Measurements from ENCODE around the gene BCAS3.
"Not testable (repeated sequence)": the region's sequence is repeated elsewhere in the genome, so short reads cannot be mapped to it uniquely, and the experiment has no call there.

BCAS3 gene

DNA sequence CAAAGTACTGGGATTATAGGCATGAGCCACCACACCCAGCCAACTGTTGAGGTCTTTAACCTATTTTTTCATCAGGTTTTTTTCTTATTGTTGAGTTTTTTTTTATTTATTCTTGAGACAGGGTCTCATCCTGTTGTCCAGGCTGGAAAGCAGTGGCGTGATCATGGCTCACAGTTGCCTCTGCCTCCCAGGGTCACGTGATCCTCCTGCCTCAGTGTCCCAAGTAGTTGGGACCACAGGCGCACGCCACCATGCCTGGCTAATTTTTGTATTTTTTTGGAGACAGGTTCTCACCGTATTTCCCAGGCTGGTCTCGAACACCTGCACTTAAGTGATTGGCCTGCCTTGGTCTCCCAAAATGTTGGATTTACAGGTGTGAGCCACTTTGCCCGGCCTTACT lies 95.9 kb downstream of the BCAS3 start:
- Mint-ChIP-seq H3K4me1 (peaks cover 10% of the 10 kb centered on the region), H3K27ac (no peak overlapping the region), H3K9me3 (no peaks in the 10 kb centered on the region), H3K4me3 (no peak overlapping the region), H3K27me3 (no peaks in the 10 kb centered on the region), H3K36me3 (peaks cover 7% of the 10 kb centered on the region)
- ATAC-seq, result no peak

DNA sequence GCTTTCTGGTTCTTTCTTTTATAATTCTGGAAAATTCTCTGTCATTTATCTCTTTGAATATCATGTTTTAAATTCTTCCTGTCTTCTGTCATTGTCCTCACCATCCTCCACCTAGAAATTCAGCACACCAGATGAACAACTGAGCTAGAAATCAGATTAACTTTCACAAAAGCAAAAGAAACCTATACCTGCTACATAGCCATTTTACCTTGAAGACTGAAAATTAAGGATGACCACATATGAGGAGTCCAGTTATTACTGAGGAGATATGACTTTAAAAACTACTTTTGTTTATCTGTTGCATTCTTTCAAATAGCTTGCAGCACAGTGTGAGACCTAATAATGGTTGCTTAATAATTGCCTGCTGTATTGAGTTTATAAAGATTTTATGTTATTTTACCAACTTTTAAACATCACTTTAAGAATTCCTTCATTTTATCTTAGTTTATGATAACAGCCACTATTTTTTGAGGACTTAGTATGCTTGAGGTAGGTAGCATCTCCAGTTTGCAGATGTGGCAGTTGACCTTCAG lies 104.3 kb downstream of the BCAS3 start:
- Mint-ChIP-seq H3K27me3 (no peaks in the 10 kb centered on the region), H3K36me3 (no peaks in the 10 kb centered on the region), H3K4me3 (no peak overlapping the region), H3K4me1 (no peaks in the 10 kb centered on the region), H3K9me3 (no peaks in the 10 kb centered on the region), H3K27ac (no peak overlapping the region)
- no peak for ATAC-seq

DNA sequence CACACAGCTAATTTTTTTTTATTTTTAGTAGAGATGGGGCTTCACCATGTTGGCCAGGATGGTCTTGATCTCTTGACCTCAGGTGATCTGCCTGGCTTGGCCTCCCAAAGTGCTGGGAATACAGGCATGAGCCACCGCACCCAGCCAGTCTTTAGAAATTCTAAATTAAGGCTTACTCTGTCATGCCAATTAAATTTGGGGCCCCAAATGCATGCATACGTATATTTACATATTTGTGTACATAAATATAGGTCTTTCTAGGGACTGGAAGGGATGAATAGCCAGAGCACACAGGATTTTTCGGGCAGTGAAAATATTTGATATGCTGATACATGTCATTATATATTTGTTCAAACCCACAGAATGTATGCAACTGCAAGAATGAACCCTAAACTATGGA lies 105.1 kb downstream of the BCAS3 start:
- Mint-ChIP-seq H3K36me3 (no peaks in the 10 kb centered on the region), H3K27me3 (no peaks in the 10 kb centered on the region), H3K27ac (no peak overlapping the region), H3K4me3 (no peak overlapping the region), H3K9me3 (no peaks in the 10 kb centered on the region), H3K4me1 (no peaks in the 10 kb centered on the region)
- no peak for ATAC-seq

DNA sequence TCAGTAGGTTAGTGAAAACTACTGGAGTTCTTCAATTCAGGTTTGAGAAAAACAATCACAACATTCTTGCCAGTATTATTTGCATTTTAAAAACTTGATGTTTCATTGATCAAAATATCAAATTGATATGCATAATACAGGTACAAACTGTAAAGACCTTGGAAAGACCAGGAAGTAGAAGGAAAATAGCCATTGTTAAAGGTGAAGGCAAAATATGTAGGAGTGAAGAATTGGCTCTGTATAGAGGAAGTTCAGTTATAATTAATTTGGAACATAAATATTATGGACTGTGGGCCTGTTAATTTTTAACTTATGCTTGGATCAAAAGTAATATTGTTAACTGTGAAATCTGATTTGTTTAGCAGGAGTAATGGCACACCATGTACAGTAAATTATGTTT lies 112.6 kb downstream of the BCAS3 start:
- H3K36me3 Mint-ChIP-seq, result peaks cover 10% of the 10 kb centered on the region
- no peaks in the 10 kb centered on the region for H3K4me1 Mint-ChIP-seq
- no peak overlapping the region for H3K4me3 Mint-ChIP-seq
- no peak overlapping the region for H3K27ac Mint-ChIP-seq
- no peaks in the 10 kb centered on the region for H3K27me3 Mint-ChIP-seq
- H3K9me3 Mint-ChIP-seq, result peaks cover 2% of the 10 kb centered on the region
- no peak for ATAC-seq

DNA sequence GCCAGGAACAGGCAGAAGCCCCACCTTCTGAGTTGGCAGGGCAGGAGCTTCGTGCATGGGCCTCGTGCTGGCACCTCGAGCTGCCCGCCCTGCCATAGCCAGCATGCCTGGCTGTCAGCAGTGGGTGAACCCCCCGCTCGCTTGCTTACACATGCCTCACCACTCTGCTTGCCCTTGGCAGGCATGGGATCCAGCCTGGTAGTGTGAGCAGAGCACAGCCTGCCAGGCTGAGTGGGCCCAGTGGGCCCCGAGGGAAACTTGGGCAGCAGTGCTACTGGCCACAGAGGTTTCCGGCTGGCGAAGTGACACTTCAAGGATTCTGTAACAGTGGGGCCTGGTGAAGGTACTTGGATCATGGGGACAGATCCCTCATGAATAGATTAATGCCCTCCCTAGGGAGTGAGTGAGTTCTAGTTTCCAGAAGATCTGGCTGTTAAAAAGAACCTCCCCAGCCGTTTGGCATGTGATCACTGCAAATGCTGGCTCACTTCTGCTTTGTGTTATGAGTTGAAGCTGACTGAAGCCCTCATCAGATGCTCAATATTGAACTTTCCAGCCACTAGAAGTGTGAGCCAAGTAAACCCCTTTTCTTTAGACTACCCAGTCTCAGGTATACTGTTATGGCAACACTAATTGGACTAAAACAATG lies 114.7 kb downstream of the BCAS3 start:
- ATAC-seq, result peak; percentile 61
- Mint-ChIP-seq H3K27me3 (no peaks in the 10 kb centered on the region), H3K9me3 (peaks cover 2% of the 10 kb centered on the region), H3K27ac (no peak overlapping the region), H3K4me3 (no peak overlapping the region), H3K36me3 (peaks cover 10% of the 10 kb centered on the region), H3K4me1 (no peaks in the 10 kb centered on the region)

DNA sequence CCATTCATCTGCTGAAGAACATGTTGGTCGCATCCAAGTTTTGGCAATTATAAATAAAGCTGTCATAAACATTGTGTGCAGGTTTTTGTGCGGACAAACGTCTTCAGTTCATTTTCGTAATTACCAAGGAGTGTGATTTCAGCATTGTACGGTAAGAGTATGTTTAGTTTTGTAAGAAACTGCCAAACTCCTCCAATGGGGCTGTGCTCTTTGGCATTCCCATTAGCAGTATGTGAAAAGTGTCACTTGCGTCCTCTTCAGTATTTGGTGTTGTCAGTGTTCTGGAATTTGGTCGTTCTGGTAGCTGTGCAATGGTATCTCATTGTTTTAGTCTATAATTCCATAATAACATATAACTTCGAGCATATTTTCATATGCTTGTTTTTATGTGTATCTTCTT lies 120.9 kb downstream of the BCAS3 start:
- no peak for ATAC-seq
- peaks cover 2% of the 10 kb centered on the region for H3K9me3 Mint-ChIP-seq
- no peak overlapping the region for H3K27ac Mint-ChIP-seq
- no peak overlapping the region for H3K4me3 Mint-ChIP-seq
- no peaks in the 10 kb centered on the region for H3K27me3 Mint-ChIP-seq
- peaks cover 17% of the 10 kb centered on the region for H3K36me3 Mint-ChIP-seq
- peaks cover 6% of the 10 kb centered on the region for H3K4me1 Mint-ChIP-seq

DNA sequence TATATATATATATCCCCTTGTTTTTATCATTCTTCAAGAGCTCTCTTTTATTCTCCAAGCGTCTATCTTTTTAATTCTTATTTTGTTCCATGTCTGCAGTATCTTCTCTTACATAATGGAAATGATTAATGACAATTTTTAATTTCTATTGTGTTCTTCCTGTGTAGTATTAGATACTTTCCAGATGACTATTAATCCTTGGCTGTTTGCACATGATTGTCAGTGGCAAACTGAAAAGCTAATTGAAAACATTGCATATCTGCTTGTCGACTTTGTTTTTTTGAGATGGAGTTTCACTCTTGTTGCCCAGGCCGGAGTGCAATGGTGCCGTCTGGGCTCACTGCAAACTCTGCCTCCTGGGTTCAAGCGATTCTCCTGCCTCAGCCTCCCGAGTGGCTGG lies 124.7 kb downstream of the BCAS3 start:
- Mint-ChIP-seq H3K4me1 (peaks cover 6% of the 10 kb centered on the region), H3K4me3 (no peak overlapping the region), H3K9me3 (no peaks in the 10 kb centered on the region), H3K36me3 (peaks cover 7% of the 10 kb centered on the region), H3K27ac (no peak overlapping the region), H3K27me3 (no peaks in the 10 kb centered on the region)
- ATAC-seq, result no peak

DNA sequence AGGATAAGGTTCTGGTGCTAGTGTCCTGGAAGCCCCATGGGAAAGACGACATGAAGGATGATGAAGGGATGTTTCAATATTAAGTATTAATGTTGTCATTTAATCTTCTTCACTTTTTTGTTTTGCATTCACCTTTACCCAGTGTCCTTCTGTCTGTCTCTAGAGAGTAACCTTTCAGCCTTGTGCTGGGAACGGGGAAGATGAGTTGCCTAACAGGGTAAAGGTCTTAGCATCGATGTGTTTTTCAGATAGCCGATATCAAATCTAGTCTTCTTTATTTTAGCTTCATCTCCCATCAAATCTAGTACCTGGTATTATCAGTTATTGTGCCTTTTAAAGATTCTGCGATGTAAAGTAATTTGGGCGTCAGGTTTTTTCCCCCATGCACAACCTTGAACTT lies 125.4 kb downstream of the BCAS3 start:
- Mint-ChIP-seq H3K9me3 (no peaks in the 10 kb centered on the region), H3K4me1 (peaks cover 6% of the 10 kb centered on the region), H3K27me3 (no peaks in the 10 kb centered on the region), H3K27ac (no peak overlapping the region), H3K4me3 (no peak overlapping the region), H3K36me3 (peaks cover 8% of the 10 kb centered on the region)
- ATAC-seq, result no peak

DNA sequence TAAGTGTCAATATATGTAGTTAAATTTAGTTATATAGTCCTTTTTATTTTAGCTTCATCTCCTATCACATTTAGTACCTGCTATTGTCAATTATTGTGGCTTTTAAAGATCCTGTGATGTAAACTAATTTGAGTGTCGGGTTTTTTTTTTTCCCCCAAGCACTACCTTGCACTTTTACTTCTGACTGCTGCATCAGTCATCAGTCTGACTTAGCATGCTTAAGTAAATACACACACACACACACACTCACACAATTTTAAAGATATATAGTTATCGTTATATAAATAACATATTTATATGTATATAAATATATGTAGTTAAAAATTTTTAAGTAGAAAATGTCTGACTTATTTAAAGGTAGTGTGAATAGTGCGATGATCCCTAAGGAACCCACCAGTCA lies 127.2 kb downstream of the BCAS3 start:
- no peak overlapping the region for H3K4me3 Mint-ChIP-seq

DNA sequence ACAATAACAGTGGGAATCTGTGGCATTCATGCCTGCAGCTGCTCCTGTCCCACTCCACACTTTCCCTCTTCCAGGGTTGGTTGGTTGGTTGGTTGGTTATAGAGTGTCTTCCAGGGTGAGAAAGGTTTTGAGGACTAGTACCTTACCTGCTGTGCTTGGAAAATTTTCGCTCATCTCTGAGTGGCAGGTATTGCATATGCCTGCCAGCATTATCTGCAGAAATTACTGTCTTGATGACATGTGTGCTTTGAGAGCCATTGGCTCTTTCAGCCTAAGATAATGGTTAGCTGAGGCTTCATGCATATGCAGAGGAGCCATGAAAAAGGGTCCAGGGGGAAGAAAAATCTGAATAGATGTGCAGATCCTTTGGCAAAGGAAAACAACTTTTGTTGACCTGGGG lies 131.8 kb downstream of the BCAS3 start:
- peaks cover 57% of the 10 kb centered on the region for H3K36me3 Mint-ChIP-seq
- H3K4me1 Mint-ChIP-seq, result no peaks in the 10 kb centered on the region
- H3K4me3 Mint-ChIP-seq, result no peak overlapping the region
- H3K27ac Mint-ChIP-seq, result no peak overlapping the region
- no peak for ATAC-seq
- peaks cover 8% of the 10 kb centered on the region for H3K9me3 Mint-ChIP-seq
- H3K27me3 Mint-ChIP-seq, result no peaks in the 10 kb centered on the region

More for the DNA sequence above, 127.2 kb downstream of the BCAS3 start:
- peaks cover 25% of the 10 kb centered on the region for H3K36me3 Mint-ChIP-seq
- H3K27ac Mint-ChIP-seq, result no peak overlapping the region
- peaks cover 6% of the 10 kb centered on the region for H3K4me1 Mint-ChIP-seq
- H3K27me3 Mint-ChIP-seq, result no peaks in the 10 kb centered on the region
- ATAC-seq, result no peak
- H3K9me3 Mint-ChIP-seq, result no peaks in the 10 kb centered on the region

DNA sequence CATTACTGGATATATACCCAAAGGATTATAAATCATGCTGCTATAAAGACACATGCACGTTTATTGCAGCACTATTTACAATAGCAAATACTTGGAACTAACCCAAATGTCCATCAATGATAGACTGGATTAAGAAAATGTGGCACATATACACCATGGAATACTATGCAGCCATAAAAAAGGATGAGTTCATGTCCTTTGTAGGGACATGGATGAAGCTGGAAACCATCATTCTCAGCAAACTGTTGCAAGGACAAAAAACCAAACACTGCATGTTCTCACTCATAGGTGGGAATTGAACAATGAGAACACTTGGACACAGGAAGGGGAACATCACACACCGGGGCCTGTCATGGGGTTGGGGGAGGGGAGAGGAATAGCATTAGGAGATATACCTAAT lies 137.3 kb downstream of the BCAS3 start:
- not testable (repeated sequence) for ATAC-seq, H3K27ac Mint-ChIP-seq, H3K4me3 Mint-ChIP-seq, H3K9me3 Mint-ChIP-seq, H3K27me3 Mint-ChIP-seq, H3K4me1 Mint-ChIP-seq
- peaks cover 58% of the 10 kb centered on the region for H3K36me3 Mint-ChIP-seq

DNA sequence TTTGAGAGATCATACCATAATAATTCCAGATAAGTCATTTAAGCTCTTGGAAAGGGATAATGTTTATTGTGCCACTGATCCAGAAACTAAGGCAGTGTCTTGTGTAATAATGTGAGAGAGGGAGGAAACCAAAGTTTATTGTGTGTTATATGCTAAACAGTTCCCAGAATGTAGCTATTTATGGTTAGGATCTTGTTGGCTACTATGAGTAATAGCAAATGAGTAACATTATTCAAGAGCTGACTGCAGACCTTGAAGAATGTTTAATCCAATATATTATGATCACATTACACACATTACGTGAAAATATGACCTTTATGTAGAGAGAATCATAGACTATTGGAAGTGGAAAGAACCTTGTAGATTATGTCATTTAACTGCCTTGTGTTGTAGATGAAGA lies 139.5 kb downstream of the BCAS3 start:
- Mint-ChIP-seq H3K27ac (no peak overlapping the region), H3K4me1 (no peaks in the 10 kb centered on the region), H3K36me3 (peaks cover 36% of the 10 kb centered on the region), H3K27me3 (no peaks in the 10 kb centered on the region), H3K9me3 (peaks cover 4% of the 10 kb centered on the region), H3K4me3 (no peak overlapping the region)
- no peak for ATAC-seq

DNA sequence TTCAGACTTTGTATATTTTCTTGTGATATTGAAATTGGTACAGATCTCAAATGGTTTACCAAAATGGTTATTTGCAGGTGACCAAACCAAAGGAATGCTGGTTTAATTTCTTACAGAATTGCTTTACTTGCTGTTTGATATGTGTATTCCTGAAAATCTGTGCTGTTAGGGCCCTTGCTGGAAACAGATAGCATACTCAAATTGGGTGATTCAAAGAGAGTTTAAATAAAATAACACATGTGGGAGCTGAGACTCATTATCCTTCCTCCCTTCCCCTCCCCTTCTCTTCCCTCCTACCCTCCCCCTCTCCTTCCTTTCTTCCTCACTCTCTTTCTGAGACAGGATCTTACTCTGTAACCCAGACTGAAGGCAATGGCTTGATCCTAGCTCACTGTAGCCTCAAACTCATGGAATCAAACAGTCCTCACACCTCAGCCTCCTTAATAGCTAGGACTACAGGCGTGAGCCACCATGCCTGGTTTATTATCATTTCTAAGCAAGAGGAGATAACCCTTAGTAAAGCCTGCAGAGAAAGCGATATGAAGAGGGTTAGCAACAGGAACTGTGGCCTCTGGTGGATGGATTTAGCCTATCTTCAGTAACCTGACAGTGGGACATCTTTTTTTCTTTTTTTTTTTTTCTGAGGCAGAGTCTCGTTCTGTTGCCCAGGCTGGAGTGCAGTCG lies 141.9 kb downstream of the BCAS3 start:
- H3K9me3 Mint-ChIP-seq, result no peaks in the 10 kb centered on the region

DNA sequence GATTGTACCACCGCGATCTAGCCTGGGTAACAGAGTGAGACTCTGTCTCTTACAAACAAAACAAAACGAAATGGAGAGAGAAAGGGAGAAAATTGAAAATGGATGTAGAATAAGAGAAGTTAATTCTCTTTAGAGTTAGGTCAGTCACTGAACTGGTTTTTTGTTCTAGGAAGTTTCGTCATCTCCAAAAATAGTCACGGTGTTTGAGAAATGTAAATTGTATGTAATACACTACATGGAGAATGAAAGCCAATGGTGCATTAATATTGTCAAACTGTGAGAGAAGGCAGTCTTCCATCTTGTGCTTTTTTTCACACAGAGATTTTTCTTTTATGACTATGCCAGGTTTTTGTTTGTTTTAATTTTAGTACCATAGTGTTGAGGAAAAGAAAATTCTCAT lies 145.9 kb downstream of the BCAS3 start:
- Mint-ChIP-seq H3K4me3 (no peak overlapping the region), H3K36me3 (no peaks in the 10 kb centered on the region), H3K9me3 (no peaks in the 10 kb centered on the region), H3K27ac (no peak overlapping the region), H3K4me1 (peaks cover 6% of the 10 kb centered on the region), H3K27me3 (no peaks in the 10 kb centered on the region)
- no peak for ATAC-seq

More for the DNA sequence above, 141.9 kb downstream of the BCAS3 start:
- Mint-ChIP-seq H3K27me3 (no peaks in the 10 kb centered on the region), H3K27ac (no peak overlapping the region), H3K36me3 (peaks cover 21% of the 10 kb centered on the region), H3K4me3 (no peak overlapping the region), H3K4me1 (peaks cover 6% of the 10 kb centered on the region)
- ATAC-seq, result no peak

DNA sequence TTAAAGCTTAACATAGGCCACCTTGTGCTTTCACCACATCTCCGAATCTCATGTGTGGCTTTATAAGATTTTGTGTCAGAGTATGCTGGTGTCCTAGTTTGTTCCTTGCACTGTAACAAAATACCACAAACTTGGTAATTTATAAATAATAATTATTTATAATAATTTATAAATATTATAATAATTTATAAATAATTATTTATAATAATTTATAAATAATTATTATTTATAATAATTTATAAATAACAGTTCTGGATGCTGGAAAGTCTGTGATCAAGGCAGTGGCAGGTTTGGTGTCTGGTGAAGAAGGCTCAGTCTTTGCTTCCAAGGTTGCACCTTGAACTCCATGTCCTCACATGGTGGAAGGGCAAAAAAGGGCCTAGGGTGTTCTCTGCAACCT lies 147.7 kb downstream of the BCAS3 start:
- H3K27ac Mint-ChIP-seq, result no peak overlapping the region
- ATAC-seq, result no peak
- H3K9me3 Mint-ChIP-seq, result no peaks in the 10 kb centered on the region
- no peak overlapping the region for H3K4me3 Mint-ChIP-seq
- H3K4me1 Mint-ChIP-seq, result peaks cover 6% of the 10 kb centered on the region
- no peaks in the 10 kb centered on the region for H3K27me3 Mint-ChIP-seq
- no peaks in the 10 kb centered on the region for H3K36me3 Mint-ChIP-seq

DNA sequence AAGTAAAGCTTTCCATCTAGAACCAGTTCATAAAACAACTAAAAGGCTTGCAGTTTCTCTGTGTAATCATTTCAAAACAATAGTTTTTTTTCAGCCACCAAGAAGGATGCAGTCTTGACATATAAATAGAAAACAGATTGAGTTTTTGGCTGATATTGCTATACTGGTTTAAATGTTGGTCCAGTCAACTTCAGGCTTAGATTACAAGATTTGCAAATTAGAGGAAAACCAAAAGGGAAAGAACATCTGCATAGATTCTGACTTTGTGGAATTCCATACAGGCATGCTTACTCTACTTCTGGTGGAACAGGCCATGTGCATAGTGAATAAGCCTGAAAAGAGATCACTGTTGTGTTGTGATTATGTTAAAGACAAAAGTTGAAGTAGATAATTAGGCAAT lies 150.3 kb downstream of the BCAS3 start:
- Mint-ChIP-seq H3K27ac (no peak overlapping the region), H3K27me3 (no peaks in the 10 kb centered on the region), H3K9me3 (no peaks in the 10 kb centered on the region), H3K4me1 (peaks cover 6% of the 10 kb centered on the region), H3K36me3 (no peaks in the 10 kb centered on the region), H3K4me3 (no peak overlapping the region)
- ATAC-seq, result no peak

Measured in stimulated activated memory B cell treated with anti-CD40 and anti-IgM and Interleukin-4, amounts not matched to agents 10 μg/mL and 1 μg/mL and 100 μg/mL, for 72 hours (primary cell).